ENCODE data around the gene TTC23.
"Not testable (repeated sequence)": the region's sequence is repeated elsewhere in the genome, so short reads cannot be mapped to it uniquely, and the experiment has no call there.

The TTC23 gene

GRCh38 chr15:99118801-99119546 lies 130.4 kb downstream of the TTC23 start:
- no peak for DNase-seq (ENCODE audit: low spot score)

GRCh38 chr15:99118258-99118632 lies 131.1 kb downstream of the TTC23 start:
- DNase-seq (ENCODE audit: low spot score), result no peak

GRCh38 chr15:99117563-99118257 lies 131.7 kb downstream of the TTC23 start:
- no peak for DNase-seq (ENCODE audit: low spot score)

- no peak for DNase-seq (ENCODE audit: low spot score)
Measured at GRCh38 chr15:99117111-99117510, 132.3 kb downstream of the TTC23 start.

GRCh38 chr15:99115300-99116215 lies 133.8 kb downstream of the TTC23 start:
- DNase-seq (ENCODE audit: low spot score), result no peak

GRCh38 chr15:99114511-99115299 lies 134.7 kb downstream of the TTC23 start:
- no peak for DNase-seq (ENCODE audit: low spot score)

GRCh38 chr15:99113547-99114271 lies 135.7 kb downstream of the TTC23 start:
- no peak for DNase-seq (ENCODE audit: low spot score)

GRCh38 chr15:99111641-99112040 lies 137.7 kb downstream of the TTC23 start:
- not testable (repeated sequence) for DNase-seq (ENCODE audit: low spot score)

GRCh38 chr15:99110581-99111320 lies 138.6 kb downstream of the TTC23 start:
- no peak for DNase-seq (ENCODE audit: low spot score)

GRCh38 chr15:99110093-99110492 lies 139.3 kb downstream of the TTC23 start:
- no peak for DNase-seq (ENCODE audit: low spot score)

GRCh38 chr15:99109555-99110021 lies 139.8 kb downstream of the TTC23 start:
- DNase-seq (ENCODE audit: low spot score), result no peak

- DNase-seq (ENCODE audit: low spot score), result no peak
Measured at GRCh38 chr15:99108993-99109392, 140.4 kb downstream of the TTC23 start.

- DNase-seq (ENCODE audit: low spot score), result no peak
Measured at GRCh38 chr15:99106417-99107220, 142.8 kb downstream of the TTC23 start.

GRCh38 chr15:99105514-99106341 lies 143.7 kb downstream of the TTC23 start:
- peak; percentile 82 for DNase-seq (ENCODE audit: low spot score)

- peak; percentile 90 for DNase-seq (ENCODE audit: low spot score)
Measured at GRCh38 chr15:99104788-99105513, 144.4 kb downstream of the TTC23 start, which contains the start of gene SYNM. TSS of gene SYNM (plus strand) at chr15:99105080. CDS start at chr15:99105200, 120 bp downstream.

GRCh38 chr15:99103279-99103678 lies 146.1 kb downstream of the TTC23 start:
- peak; percentile 32 for DNase-seq (ENCODE audit: low spot score)

Data from ecto neural progenitor cell (in vitro differentiated cells).